Uterus (tissue), 2 donors: ENCODE results near the gene RNF214.

Experiments
- POLR2A ChIP-seq, 2 donors: fragments of 450-650 bp; IDR thresholded peaks; one replicate each; pipeline ENCODE4 v1.6.1; 2016; ENCODE audit warnings: antibody characterized with exemption in 2 of 2, mild to moderate bottlenecking in 1 of 2, moderate library complexity in 1 of 2
- TF ChIP-seq, protein P1 (sequence below), 4 experiments: fragments of 200-600 bp in 2 of 4; fragments of 450-650 bp in 2 of 4; sonication (generic) in 2 of 4; IDR thresholded peaks; one replicate each; pipeline ENCODE4 v1.5.1; 2016 to 2019; ENCODE audit warnings: antibody characterized with exemption in 4 of 4, mild to moderate bottlenecking in 2 of 4, moderate library complexity in 1 of 4

DNA sequence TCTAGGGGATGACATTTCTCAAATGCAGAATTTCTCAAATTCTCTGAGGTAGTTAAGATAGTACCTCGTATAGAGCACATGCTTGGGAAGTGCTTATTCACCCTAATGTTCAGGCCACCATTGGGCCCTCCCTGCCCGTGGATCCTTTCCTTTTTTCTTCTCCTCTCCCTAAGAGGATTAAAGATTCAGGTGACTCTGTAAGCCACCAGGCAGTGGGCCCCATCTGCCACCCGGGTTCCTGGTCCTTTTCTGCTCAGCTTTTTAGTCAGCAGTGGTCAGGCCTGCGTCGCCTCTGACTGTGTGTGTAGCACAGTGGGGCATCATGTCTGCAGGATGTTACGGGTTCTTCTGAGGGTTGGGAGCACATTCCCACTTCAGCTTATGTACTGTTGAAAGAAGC is 102.4 kb downstream of the RNF214 start:
- TF ChIP-seq, protein P1, sequence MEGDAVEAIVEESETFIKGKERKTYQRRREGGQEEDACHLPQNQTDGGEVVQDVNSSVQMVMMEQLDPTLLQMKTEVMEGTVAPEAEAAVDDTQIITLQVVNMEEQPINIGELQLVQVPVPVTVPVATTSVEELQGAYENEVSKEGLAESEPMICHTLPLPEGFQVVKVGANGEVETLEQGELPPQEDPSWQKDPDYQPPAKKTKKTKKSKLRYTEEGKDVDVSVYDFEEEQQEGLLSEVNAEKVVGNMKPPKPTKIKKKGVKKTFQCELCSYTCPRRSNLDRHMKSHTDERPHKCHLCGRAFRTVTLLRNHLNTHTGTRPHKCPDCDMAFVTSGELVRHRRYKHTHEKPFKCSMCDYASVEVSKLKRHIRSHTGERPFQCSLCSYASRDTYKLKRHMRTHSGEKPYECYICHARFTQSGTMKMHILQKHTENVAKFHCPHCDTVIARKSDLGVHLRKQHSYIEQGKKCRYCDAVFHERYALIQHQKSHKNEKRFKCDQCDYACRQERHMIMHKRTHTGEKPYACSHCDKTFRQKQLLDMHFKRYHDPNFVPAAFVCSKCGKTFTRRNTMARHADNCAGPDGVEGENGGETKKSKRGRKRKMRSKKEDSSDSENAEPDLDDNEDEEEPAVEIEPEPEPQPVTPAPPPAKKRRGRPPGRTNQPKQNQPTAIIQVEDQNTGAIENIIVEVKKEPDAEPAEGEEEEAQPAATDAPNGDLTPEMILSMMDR (IDR thresholded peaks at IDR 0.05), result no peak
- no peak for TF ChIP-seq POLR2A (IDR thresholded peaks at IDR 0.05)
